ENCODE data around the gene BST1. TPM values are rescaled to one million over a fixed set of nuclear protein-coding genes. Genes with fewer than 3 reads are reported as not detected.
A peak's percentile ranks its signal among the peaks of the same experiment; 100 is the strongest.
"Not testable (repeated sequence)": the region's sequence is repeated elsewhere in the genome, so short reads cannot be mapped to it uniquely, and the experiment has no call there.

BST1 gene
- total RNA-seq, 1 experiment from 2014 or later = 2.2 TPM

GRCh38 chr4:15744016-15744545, 41.2 kb downstream of the BST1 start:
- no peak for DNase-seq (ENCODE audit: low read depth)

GRCh38 chr4:15746110-15746509, 43.2 kb downstream of the BST1 start:
- no peak for DNase-seq (ENCODE audit: low read depth)

- DNase-seq (ENCODE audit: low read depth) = no peak
These were observed 46.1 kb downstream of the BST1 start for GRCh38 chr4:15749001-15749400.

- DNase-seq (ENCODE audit: low read depth) = no peak
These were observed 48.3 kb downstream of the BST1 start for GRCh38 chr4:15751153-15751552.

GRCh38 chr4:15753081-15753480, 50.2 kb downstream of the BST1 start:
- no peak for DNase-seq (ENCODE audit: low read depth)

GRCh38 chr4:15753786-15754185, 50.9 kb downstream of the BST1 start:
- DNase-seq (ENCODE audit: low read depth) = no peak

GRCh38 chr4:15754323-15754722, 51.5 kb downstream of the BST1 start:
- no peak for DNase-seq (ENCODE audit: low read depth)

GRCh38 chr4:15755321-15756155, 52.7 kb downstream of the BST1 start:
- DNase-seq (ENCODE audit: low read depth) = peak; percentile 84

- peak; percentile 58 for DNase-seq (ENCODE audit: low read depth)
These were observed 53.5 kb downstream of the BST1 start for GRCh38 chr4:15756361-15756861.

GRCh38 chr4:15757054-15757453, 54.2 kb downstream of the BST1 start:
- DNase-seq (ENCODE audit: low read depth) = no peak

GRCh38 chr4:15758294-15758693, 55.4 kb downstream of the BST1 start:
- no peak for DNase-seq (ENCODE audit: low read depth)

GRCh38 chr4:15762460-15762859, 59.6 kb downstream of the BST1 start:
- DNase-seq (ENCODE audit: low read depth) = not testable (repeated sequence)

- no peak for DNase-seq (ENCODE audit: low read depth)
These were observed 62.5 kb downstream of the BST1 start for GRCh38 chr4:15765391-15765790.

GRCh38 chr4:15765910-15766697, 63.2 kb downstream of the BST1 start:
- DNase-seq (ENCODE audit: low read depth) = no peak

GRCh38 chr4:15766821-15767220, 64.0 kb downstream of the BST1 start:
- DNase-seq (ENCODE audit: low read depth) = no peak

- DNase-seq (ENCODE audit: low read depth) = no peak
These were observed 66.3 kb downstream of the BST1 start for GRCh38 chr4:15769202-15769601.

- no peak for DNase-seq (ENCODE audit: low read depth)
These were observed 68.6 kb downstream of the BST1 start for GRCh38 chr4:15771216-15772058.

- peak; percentile 14 for DNase-seq (ENCODE audit: low read depth)
These were observed 71.2 kb downstream of the BST1 start for GRCh38 chr4:15774020-15774420.

- DNase-seq (ENCODE audit: low read depth) = no peak
These were observed 74.2 kb downstream of the BST1 start for GRCh38 chr4:15776871-15777648.

GRCh38 chr4:15777697-15778288, 74.9 kb downstream of the BST1 start:
- DNase-seq (ENCODE audit: low read depth) = no peak

Measured in LHCN-M2 (cell line).